Adrenal gland (tissue), 12 donors: Measurements from ENCODE around the gene CDC42. TPM values are rescaled to one million over a fixed set of nuclear protein-coding genes. Genes with fewer than 3 reads are reported as not detected.

Experiments used
- DNase-seq, 7 donors: peaks; one replicate each; pipeline ENCODE4 v3.0.0-alpha.2; 2019 to 2020
- H3K27ac ChIP-seq, 5 donors: fragments of 200-600 bp; sonication (generic) in 4 of 5; 1 replicate in 3 of 5; 2 replicates in 2 of 5; pipeline versions ENCODE4 v1.5.1 to v1.8.0; 2016 to 2020; ENCODE audit warnings: mild to moderate bottlenecking in 1 of 5
- H3K27me3 ChIP-seq: fragments of 200-600 bp; 2 replicates; pipeline ENCODE4 v1.8.0; 2021
- H3K36me3 ChIP-seq, 2 donors: fragments of 200-600 bp; replicated peaks in 1 of 2; 1 replicate in 1 of 2; 2 replicates in 1 of 2; pipeline versions ENCODE4 v1.5.1 to v1.8.0; 2018 to 2022
- H3K4me1 ChIP-seq, 2 donors: fragments of 200-600 bp; replicated peaks in 1 of 2; 1 replicate in 1 of 2; 2 replicates in 1 of 2; pipeline versions ENCODE4 v1.5.1 to v1.8.0; 2018 to 2021
- H3K4me3 ChIP-seq, 4 donors: fragments of 200-600 bp; sonication (generic) in 3 of 4; one replicate each; pipeline ENCODE4 v1.5.1; 2016 to 2018
- H3K9me3 ChIP-seq, 3 donors: fragments of 200-600 bp; sonication (generic) in 1 of 3; replicated peaks in 1 of 3; 1 replicate in 2 of 3; 2 replicates in 1 of 3; pipeline versions ENCODE4 v1.5.1 to v1.8.0; 2016 to 2021
- POLR2A ChIP-seq, 2 donors: fragments of 450-650 bp; IDR thresholded peaks; one replicate each; pipeline ENCODE4 v1.6.1; 2017; ENCODE audit warnings: antibody characterized with exemption in 2 of 2, mild to moderate bottlenecking in 2 of 2, moderate library complexity in 1 of 2
- WGBS, 4 donors: extraction: QIAGEN DNeasy Blood & Tissue Kit in 2 of 4; methylation state at CpG; one replicate each; pipeline versions ENCODE4 v1.1.5 to v1.1.7; 2013 to 2017; 5-methylcytosine and 5-hydroxymethylcytosine counted together
- intact Hi-C, 2 donors: fragments of 100-400 bp; cut with DNase I; formaldehyde crosslinking; loops; one replicate each; pipeline versions ENCODE4 v1.14.1 to v1.15.0; 2022 to 2023
- polyA plus RNA-seq, 3 donors: library from polyadenylated mRNA; stranded (reverse); fragments of 200-250 nt in 2 of 3; fragments of 350-450 nt in 1 of 3; fragmentation: Illumina TruSeq in 1 of 3; extraction: RNeasy Lipid Tissue Mini Kit (QIAGEN cat#74804) in 1 of 3; gene quantifications; one replicate each; pipeline ENCODE4 v1.2.3, GENCODE V29; 2013 to 2014
- total RNA-seq, 9 donors: library from RNA; depleted of rRNA in 4 of 9; stranded (reverse); fragments of >200 nt in 4 of 9; fragments of 120-200 nt in 1 of 9; fragmentation: NEBNext Ultra II Directional in 1 of 9; extraction: Animal tissue kit (Norgen Biotek cat#: 25700) in 1 of 9; gene quantifications; one replicate each; pipeline versions ENCODE4 v1.1.0 to v1.2.4, GENCODE V29; 2013 to 2023
- TF ChIP-seq, protein P1 (sequence below), 6 experiments: fragments of 450-650 bp in 4 of 6; fragments of 200-600 bp in 2 of 6; sonication (generic) in 1 of 6; IDR thresholded peaks; 1 replicate in 5 of 6; 2 replicates in 1 of 6; pipeline versions ENCODE4 v1.5.1 to v1.8.0; 2016 to 2021; ENCODE audit warnings: antibody characterized with exemption in 6 of 6, mild to moderate bottlenecking in 2 of 6, moderate library complexity in 1 of 6
- donor health status: healthy with polysubstance abuse.
- donor health status: Bipolar disorder and iron deficiency.
- donor health status: DM: yes; HTN: yes; CAD: no.
- donor health status: DM: no; HTN: no; CAD: no.
- donor health status: DM: no; HTN: no; CAD: no.
- donor health status: DM: yes; HTN: yes; CAD: no.

CDC42 gene
- total and polyA plus RNA-seq, 12 donors, result 69.6 to 351 (median 215) TPM

DNA sequence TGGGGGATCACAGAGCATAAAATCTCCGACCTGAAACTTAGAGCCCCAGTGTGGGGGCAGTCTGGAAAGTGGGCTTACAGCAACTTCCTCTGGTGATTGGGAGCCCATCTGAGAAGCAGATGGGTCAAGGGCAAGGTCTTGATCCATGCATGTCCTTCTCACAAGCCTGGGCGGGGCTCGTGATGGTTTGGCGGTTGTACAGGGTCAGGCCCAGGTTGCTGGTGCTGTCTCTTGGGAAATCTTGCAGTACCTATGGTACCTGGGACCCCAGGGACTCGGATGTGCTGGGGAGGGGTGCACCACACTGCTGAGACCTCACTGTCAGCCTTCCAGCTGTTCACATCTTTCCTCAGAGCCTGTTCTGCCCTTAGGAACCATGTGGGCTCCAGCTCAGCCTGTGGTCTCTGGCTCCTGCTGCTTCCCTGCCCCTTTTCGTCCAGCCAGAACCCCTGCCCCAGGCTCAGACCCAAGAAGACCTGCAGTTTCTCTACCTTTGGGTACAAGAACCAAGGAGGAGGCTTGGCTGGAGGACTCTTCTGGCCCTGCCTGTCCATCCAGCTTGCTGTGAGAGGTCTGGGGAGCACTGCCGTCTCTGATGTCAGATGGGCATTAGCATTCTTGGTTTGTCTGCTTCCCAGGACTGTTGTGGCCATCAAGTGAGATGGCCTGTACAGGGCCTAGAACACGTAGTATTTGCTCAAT lies 65.9 kb downstream of the CDC42 start:
- H3K27me3 ChIP-seq, result no peaks in the 10 kb centered on the region
- peaks cover 7 to 36% of the 10 kb centered on the region in 2 donors for H3K4me1 ChIP-seq
- H3K9me3 ChIP-seq, result no peaks in the 10 kb centered on the region
- H3K4me3 ChIP-seq, result no peak overlapping the region
- no peak for TF ChIP-seq POLR2A (IDR thresholded peaks at IDR 0.05)
- TF ChIP-seq, protein P1, sequence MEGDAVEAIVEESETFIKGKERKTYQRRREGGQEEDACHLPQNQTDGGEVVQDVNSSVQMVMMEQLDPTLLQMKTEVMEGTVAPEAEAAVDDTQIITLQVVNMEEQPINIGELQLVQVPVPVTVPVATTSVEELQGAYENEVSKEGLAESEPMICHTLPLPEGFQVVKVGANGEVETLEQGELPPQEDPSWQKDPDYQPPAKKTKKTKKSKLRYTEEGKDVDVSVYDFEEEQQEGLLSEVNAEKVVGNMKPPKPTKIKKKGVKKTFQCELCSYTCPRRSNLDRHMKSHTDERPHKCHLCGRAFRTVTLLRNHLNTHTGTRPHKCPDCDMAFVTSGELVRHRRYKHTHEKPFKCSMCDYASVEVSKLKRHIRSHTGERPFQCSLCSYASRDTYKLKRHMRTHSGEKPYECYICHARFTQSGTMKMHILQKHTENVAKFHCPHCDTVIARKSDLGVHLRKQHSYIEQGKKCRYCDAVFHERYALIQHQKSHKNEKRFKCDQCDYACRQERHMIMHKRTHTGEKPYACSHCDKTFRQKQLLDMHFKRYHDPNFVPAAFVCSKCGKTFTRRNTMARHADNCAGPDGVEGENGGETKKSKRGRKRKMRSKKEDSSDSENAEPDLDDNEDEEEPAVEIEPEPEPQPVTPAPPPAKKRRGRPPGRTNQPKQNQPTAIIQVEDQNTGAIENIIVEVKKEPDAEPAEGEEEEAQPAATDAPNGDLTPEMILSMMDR (IDR thresholded peaks at IDR 0.05), result no peak
- intact Hi-C loops, result no loop called here
- H3K27ac ChIP-seq, result peak overlapping the region in 1 of 5 donors; percentile 5
- DNase-seq, result no peak
- peaks cover 0 to 3% of the 10 kb centered on the region in 2 donors for H3K36me3 ChIP-seq
- 57 to 76% (median 69%) methylated on average over 6 to 8 of the region's 8 CpGs for WGBS, 4 donors

DNA sequence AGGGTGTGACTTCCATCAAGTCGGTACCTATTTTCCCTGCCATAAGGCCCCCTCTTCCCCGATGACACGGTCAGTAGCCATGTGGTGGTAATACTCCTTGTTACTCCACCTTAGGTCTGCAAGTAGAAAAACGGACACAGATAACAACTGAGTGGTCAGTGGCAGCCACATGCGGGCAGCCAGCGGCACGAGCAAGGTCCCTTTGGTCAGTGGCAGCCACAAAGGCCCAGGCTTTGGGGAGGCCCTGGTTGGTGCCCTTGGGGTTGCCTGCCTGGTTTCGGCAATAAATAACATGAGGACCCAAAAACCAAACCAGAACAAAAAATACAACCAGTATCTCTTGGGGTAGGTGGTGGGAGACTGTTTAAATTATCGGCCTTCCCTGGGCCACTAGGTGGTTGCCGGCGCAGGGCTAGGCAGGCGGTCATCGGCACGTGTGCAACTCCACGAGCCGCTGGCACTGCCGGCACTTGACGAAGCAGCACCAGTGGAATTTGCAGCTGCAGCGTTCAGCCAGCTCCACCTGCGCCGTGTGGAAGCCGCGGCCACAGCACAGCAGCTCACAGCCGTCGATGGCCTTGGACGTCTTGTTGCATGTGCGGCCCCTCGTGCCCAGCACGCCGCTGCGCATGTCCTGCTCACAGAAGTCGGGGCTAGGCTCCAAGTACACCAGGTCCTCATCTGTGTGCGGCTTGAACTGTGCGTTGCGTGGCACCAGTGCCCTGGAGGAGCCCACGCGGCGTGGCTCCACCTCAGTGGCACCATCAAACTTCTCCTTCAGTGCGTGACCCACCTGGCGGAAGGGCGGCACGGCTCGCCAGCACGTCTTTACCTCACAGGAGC lies 67.3 kb downstream of the CDC42 start:
- Histone ChIP-seq H3K27me3 (no peaks in the 10 kb centered on the region), H3K9me3 (no peaks in the 10 kb centered on the region), H3K36me3 (peaks cover 0 to 3% of the 10 kb centered on the region in 2 donors), H3K27ac (no peak overlapping the region), H3K4me3 (no peak overlapping the region), H3K4me1 (peaks cover 5 to 24% of the 10 kb centered on the region in 2 donors)
- intact Hi-C loops, result no loop called here
- DNase-seq, result no peak
- TF ChIP-seq, protein P1 (IDR thresholded peaks at IDR 0.05), result no peak
- TF ChIP-seq POLR2A (IDR thresholded peaks at IDR 0.05), result no peak
- 93 to 94% (median 94%) methylated on average over 18 to 44 of the region's 44 CpGs for WGBS, 4 donors

- Histone ChIP-seq H3K27ac (no peak overlapping the region), H3K4me1 (peaks cover 0 to 18% of the 10 kb centered on the region in 2 donors), H3K36me3 (peaks cover 0 to 3% of the 10 kb centered on the region in 2 donors), H3K9me3 (no peaks in the 10 kb centered on the region), H3K4me3 (no peak overlapping the region), H3K27me3 (no peaks in the 10 kb centered on the region)
- TF ChIP-seq, protein P1 (IDR thresholded peaks at IDR 0.05), result no peak
- TF ChIP-seq POLR2A (IDR thresholded peaks at IDR 0.05), result no peak
- 82 to 86% (median 84%) methylated on average over 7 to 11 of the region's 11 CpGs for WGBS, 4 donors
- intact Hi-C loops, result no loop called here
- no peak for DNase-seq
These were observed 67.9 kb downstream of the CDC42 start for GRCh38 chr1:22120469-22120790.

DNA sequence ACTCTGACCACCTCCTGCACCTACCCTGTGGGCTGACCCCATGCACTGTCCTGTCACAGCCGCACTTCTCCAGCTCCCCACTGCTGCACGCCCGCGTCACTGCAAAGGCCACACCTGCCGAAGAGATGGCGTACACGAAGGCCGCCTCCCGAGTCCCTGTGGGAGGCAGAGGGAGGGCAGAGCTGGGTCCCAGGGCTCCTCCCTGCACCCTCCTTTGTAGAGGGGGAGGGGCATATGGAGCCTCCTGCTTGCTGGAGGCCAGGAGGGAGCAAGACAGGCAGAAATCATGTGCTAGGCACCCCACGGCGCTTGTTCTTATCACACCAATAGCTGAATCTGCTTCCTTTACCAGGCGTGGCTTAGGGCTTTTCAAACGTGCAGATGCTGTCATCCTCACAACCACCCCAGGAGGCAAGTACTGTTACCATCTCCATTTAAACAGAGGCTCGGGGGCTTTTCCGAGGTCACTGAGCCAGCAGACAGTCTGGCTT lies 69.0 kb downstream of the CDC42 start:
- no peaks in the 10 kb centered on the region for H3K9me3 ChIP-seq
- DNase-seq, result peak in 1 of 7 donors; percentile 84
- peaks cover 0 to 3% of the 10 kb centered on the region in 2 donors for H3K36me3 ChIP-seq
- intact Hi-C loops, result no loop called here
- 74 to 84% (median 79%) methylated on average over 11 to 15 of the region's 15 CpGs for WGBS, 4 donors
- peaks cover 0 to 12% of the 10 kb centered on the region in 2 donors for H3K4me1 ChIP-seq
- no peak for TF ChIP-seq POLR2A (IDR thresholded peaks at IDR 0.05)
- TF ChIP-seq, protein P1 (IDR thresholded peaks at IDR 0.05), result no peak
- H3K27me3 ChIP-seq, result no peaks in the 10 kb centered on the region
- H3K27ac ChIP-seq, result peak overlapping the region in 1 of 5 donors; percentile 56
- H3K4me3 ChIP-seq, result no peak overlapping the region
